ENCODE data around the gene MYO5B. TPM values are rescaled to one million over a fixed set of nuclear protein-coding genes. Genes with fewer than 3 reads are reported as not detected.
A peak's percentile ranks its signal among the peaks of the same experiment; 100 is the strongest.

The MYO5B gene
- total and polyA plus RNA-seq, 9 of the 15 experiments (the other 6 are each of a cell fraction or from before 2014, with no cell fraction given): 0.07 to 0.42 (median 0.28) TPM

DNA sequence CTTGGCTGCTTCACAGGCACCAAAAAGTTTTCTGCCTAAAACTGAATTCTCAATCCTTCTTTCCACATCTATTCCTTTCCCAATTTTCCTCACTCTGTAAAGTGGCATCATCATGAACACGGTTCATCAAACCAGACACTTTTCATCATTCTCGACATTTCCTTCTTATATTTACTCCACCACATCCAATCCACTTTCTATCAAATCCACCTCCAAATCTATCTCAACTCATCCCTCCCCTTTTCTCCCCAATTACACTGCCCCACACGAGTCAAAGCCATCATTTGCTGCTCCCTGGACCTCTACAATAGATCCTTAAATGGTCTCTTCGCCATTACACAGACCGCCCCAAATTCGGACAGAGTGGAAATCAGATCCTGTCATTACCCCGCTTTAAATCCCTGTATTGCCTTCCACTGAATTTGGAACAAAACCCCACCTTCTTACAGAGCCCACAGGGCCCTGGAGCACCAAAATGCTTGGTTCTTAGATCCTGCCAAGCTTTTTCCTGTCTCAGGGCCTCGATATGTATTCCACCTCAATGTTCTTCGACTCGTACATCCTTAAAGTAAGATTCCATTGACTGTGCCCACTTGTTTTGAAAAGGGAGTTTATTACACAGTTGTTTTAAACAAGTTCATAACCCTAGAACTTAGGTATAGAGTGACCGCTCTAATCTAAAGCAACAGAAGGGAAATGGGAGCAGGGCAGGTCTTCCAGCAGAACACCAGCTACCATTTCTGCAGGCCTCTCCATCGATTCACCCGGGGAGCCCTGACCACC lies 382.5 kb downstream of the MYO5B start:
- Histone ChIP-seq H3K79me2 (ENCODE audit: control insufficient read depth, insufficient read depth, low read length) (peaks cover 10% of the 10 kb centered on the region; the same call in 2 of the 3 replicates), H3K9me1 (ENCODE audit: control insufficient read depth, insufficient read depth, low read length) (no peaks in the 10 kb centered on the region), H3K4me3 (peak overlapping the region; percentile 62), H3K27me3 (ENCODE audit: control insufficient read depth in 2 of 2, insufficient read depth in 2 of 2, low read length in 2 of 2) (no peaks in the 10 kb centered on the region), H3K36me3 (ENCODE audit: control insufficient read depth, insufficient read depth, low read length) (no peaks in the 10 kb centered on the region), H4K20me1 (replicated peaks; ENCODE audit: control insufficient read depth, insufficient read depth, low read length) (no peaks in the 10 kb centered on the region), H3K4me2 (ENCODE audit: insufficient read depth, low read length) (peak overlapping the region; percentile 88), H2AFZ (ENCODE audit: low read depth, low read length) (peak overlapping the region; percentile 96), H3K9ac (ENCODE audit: insufficient read depth in 1 of 2, low read depth in 2 of 2, low read length in 2 of 2) (peak overlapping the region; percentile 86 to 92; a peak in 3 of 4 replicates), H3K9me3 (replicated peaks; ENCODE audit: control insufficient read depth, insufficient read depth, low read depth, low read length) (no peaks in the 10 kb centered on the region; the same call in 1 of the 2 replicates), H3K27ac (ENCODE audit: extremely low read depth, low read depth, low read length) (peak overlapping the region; percentile 88), H3K4me1 (replicated peaks in 1 of 2; ENCODE audit: control insufficient read depth in 2 of 2, insufficient read depth in 2 of 2, low read length in 2 of 2) (peaks cover 3 to 21% of the 10 kb centered on the region in 2 experiments; a peak in 4 of 5 replicates)
- no peak for FAIRE-seq
- DNase-seq (ENCODE audit: extremely low read depth in 1 of 4, low spot score in 3 of 4): no peak
- BruUV-seq (replicated peaks): no TSS peak
- WGBS (ENCODE audit: insufficient coverage, low coverage, missing lambda C conversion rate): 43% methylated on average over 13 of the region's 13 CpGs
- intact Hi-C loops (cut with micrococcal nuclease) (no loop called here), in situ Hi-C loops (cut with MboI) (no loop called here)
- CTCF ChIA-PET (ENCODE audit: low intra/inter-chr PET ratio): no interaction called here
- ATAC-seq: no peak
- TF ChIP-seq NFYB (IDR thresholded peaks at IDR 0.05; ENCODE audit: extremely low read depth, insufficient read length): no peak
- TF ChIP-seq, protein P1, sequence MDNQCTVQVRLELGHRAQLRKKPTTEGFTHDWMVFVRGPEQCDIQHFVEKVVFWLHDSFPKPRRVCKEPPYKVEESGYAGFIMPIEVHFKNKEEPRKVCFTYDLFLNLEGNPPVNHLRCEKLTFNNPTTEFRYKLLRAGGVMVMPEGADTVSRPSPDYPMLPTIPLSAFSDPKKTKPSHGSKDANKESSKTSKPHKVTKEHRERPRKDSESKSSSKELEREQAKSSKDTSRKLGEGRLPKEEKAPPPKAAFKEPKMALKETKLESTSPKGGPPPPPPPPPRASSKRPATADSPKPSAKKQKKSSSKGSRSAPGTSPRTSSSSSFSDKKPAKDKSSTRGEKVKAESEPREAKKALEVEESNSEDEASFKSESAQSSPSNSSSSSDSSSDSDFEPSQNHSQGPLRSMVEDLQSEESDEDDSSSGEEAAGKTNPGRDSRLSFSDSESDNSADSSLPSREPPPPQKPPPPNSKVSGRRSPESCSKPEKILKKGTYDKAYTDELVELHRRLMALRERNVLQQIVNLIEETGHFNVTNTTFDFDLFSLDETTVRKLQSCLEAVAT (IDR thresholded peaks at IDR 0.05): 0 out of 4 replicates have a peak, but pooled peaks of 1 of the 2 experiments have one; percentile 24
- POLR2A ChIA-PET: interaction anchor here (0.7 to 1.9 kb wide), 3 partner anchors 8 to 21 kb away, joined by 3 to 5 read pairs (median 3); no protein-coding TSS in a partner anchor
